Kidney (tissue), 14 donors: ENCODE measurements around the gene GLRA3. TPM values are rescaled to one million over a fixed set of nuclear protein-coding genes. Genes with fewer than 3 reads are reported as not detected.

ENCODE experiments used
- DNase-seq, 5 donors: peaks; one replicate each; pipeline ENCODE4 v3.0.0-alpha.2; 2013 to 2020
- FAIRE-seq: peaks from 2 replicates; lab custom pipeline; 2012; peaks lifted over from hg19 to GRCh38; lab: Jason Lieb, UNC
- H3K27ac ChIP-seq, 2 donors: one replicate each; pipeline ENCODE4 v1.7.0; 2013; ENCODE audit warnings: low read depth in 2 of 2, low read length in 2 of 2, inconsistent platforms in 1 of 2
- H3K27me3 ChIP-seq: one replicate; pipeline ENCODE4 v1.7.1; 2013; ENCODE audit warnings: low read length, inconsistent platforms; ENCODE audit not compliant: control insufficient read depth, insufficient read depth
- H3K36me3 ChIP-seq, 3 donors: one replicate each; pipeline versions ENCODE4 v1.7.0 to v1.7.1; 2013; ENCODE audit warnings: low read length in 3 of 3, control low read depth in 1 of 3, inconsistent platforms in 1 of 3; ENCODE audit not compliant: insufficient read depth in 3 of 3, control insufficient read depth in 2 of 3
- H3K4me1 ChIP-seq, 3 donors: one replicate each; pipeline versions ENCODE4 v1.7.0 to v1.7.1; 2013; ENCODE audit warnings: low read length in 3 of 3, inconsistent platforms in 1 of 3, low read depth in 1 of 3; ENCODE audit not compliant: control insufficient read depth in 2 of 3, insufficient read depth in 2 of 3
- H3K4me3 ChIP-seq, 3 donors: one replicate each; pipeline versions ENCODE4 v1.7.0 to v1.8.1; 2013; ENCODE audit warnings: low read length in 3 of 3, control low read depth in 1 of 3, inconsistent platforms in 1 of 3
- H3K9ac ChIP-seq, 3 donors: one replicate each; pipeline versions ENCODE4 v1.7.0 to v1.7.1; 2013; ENCODE audit warnings: low read length in 3 of 3, control low read depth in 1 of 3, inconsistent platforms in 1 of 3
- H3K9me3 ChIP-seq, 3 donors: one replicate each; pipeline versions ENCODE4 v1.7.0 to v1.7.1; 2013; ENCODE audit warnings: low read length in 3 of 3, control low read depth in 1 of 3, inconsistent platforms in 1 of 3; ENCODE audit not compliant: control insufficient read depth in 2 of 3, insufficient read depth in 1 of 3
- CTCF ChIP-seq: IDR thresholded peaks from 3 replicates; pipeline ENCODE4 v1.5.1; 2012; ENCODE audit warnings: mild to moderate bottlenecking, moderate library complexity, borderline replicate concordance; ENCODE audit not compliant: insufficient read depth; ENCODE audit errors: extremely low read depth
- intact Hi-C: fragments of 100-400 bp; cut with DNase I; formaldehyde crosslinking; loops from one replicate; pipeline ENCODE4 v1.11.1; 2022
- polyA plus RNA-seq: library from polyadenylated mRNA; stranded (reverse); fragments of 350-450 nt; fragmentation: Illumina TruSeq; extraction: RNeasy Lipid Tissue Mini Kit (QIAGEN cat#74804); gene quantifications from one replicate; pipeline ENCODE4 v1.2.3, GENCODE V29; 2014; ENCODE audit warnings: low read depth, low replicate concordance; ENCODE audit not compliant: insufficient read depth
- total RNA-seq: library from RNA; stranded (reverse); fragmentation: NEBNext Ultra II Directional; extraction: Animal tissue kit (Norgen Biotek cat#: 25700); gene quantifications from one replicate; pipeline ENCODE4 v1.2.1, GENCODE V29; 2021
- donor health status: control.
- donor health status: control.
- donor health status: control.
- donor health status: control.
- donor health status: control.
- donor health status: DM: yes; HTN: yes; CAD: no.
- donor health status: Normal renal cell carcinoma (clear cell type).

Gene GLRA3
- total and polyA plus RNA-seq, 2 donors from 2014 or later = 0.13 TPM; not detected in 1

DNA sequence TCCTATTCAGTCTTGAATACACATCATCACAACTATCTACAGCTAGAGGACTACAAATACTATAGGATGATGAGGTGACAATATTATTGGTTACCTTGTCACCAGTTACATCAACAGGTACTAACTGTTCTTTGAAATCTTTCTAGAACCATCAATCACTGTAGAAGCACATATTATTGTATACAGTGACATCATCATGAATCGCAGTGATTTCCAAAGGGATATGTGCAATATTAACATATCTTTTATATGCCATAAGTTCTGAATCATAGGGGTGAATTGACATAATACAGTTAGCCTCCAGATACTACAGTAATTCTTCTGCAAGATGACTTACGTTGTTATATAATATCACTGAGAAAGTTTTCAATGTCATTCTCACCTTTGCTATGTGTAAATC lies 201.6 kb downstream of the GLRA3 start:
- FAIRE-seq (no peak), DNase-seq (no peak)
- no peak overlapping the region for H3K9ac ChIP-seq
- H3K36me3 ChIP-seq = no peaks in the 10 kb centered on the region
- H3K27me3 ChIP-seq = no peaks in the 10 kb centered on the region
- intact Hi-C loops = no loop called here
- no peak overlapping the region for H3K27ac ChIP-seq
- no peak overlapping the region for H3K4me3 ChIP-seq
- TF ChIP-seq CTCF = no peak
- H3K4me1 ChIP-seq = no peaks in the 10 kb centered on the region
- H3K9me3 ChIP-seq = no peaks in the 10 kb centered on the region

- no peak for TF ChIP-seq CTCF
Observed at GRCh38 chr4:174626342-174627008, 202.6 kb downstream of the GLRA3 start.

GRCh38 chr4:174616661-174617060 lies 212.4 kb downstream of the GLRA3 start:
- DNase-seq (no peak), FAIRE-seq (no peak)
- no peaks in the 10 kb centered on the region for H3K36me3 ChIP-seq
- H3K9me3 ChIP-seq = no peaks in the 10 kb centered on the region
- intact Hi-C loops = no loop called here
- no peaks in the 10 kb centered on the region for H3K4me1 ChIP-seq
- H3K27ac ChIP-seq = no peak overlapping the region
- no peak overlapping the region for H3K4me3 ChIP-seq
- H3K27me3 ChIP-seq = no peaks in the 10 kb centered on the region
- H3K9ac ChIP-seq = no peak overlapping the region
- TF ChIP-seq CTCF = no peak

More at GRCh38 chr4:174626342-174627008, 202.6 kb downstream of the GLRA3 start:
- Histone ChIP-seq H3K4me3 (no peak overlapping the region), H3K27ac (no peak overlapping the region), H3K9ac (no peak overlapping the region), H3K36me3 (no peaks in the 10 kb centered on the region), H3K4me1 (no peaks in the 10 kb centered on the region), H3K27me3 (no peaks in the 10 kb centered on the region), H3K9me3 (no peaks in the 10 kb centered on the region)
- DNase-seq (peak in 1 of 5 donors; percentile 7), FAIRE-seq (no peak)
- intact Hi-C loops = no loop called here
